ENCODE measurements around the gene HS3ST6. TPM values are rescaled to one million over a fixed set of nuclear protein-coding genes. Genes with fewer than 3 reads are reported as not detected.
"Not testable (repeated sequence)": the region's sequence is repeated elsewhere in the genome, so short reads cannot be mapped to it uniquely, and the experiment has no call there.

Gene HS3ST6
- total RNA-seq, 2 donors from 2014 or later, result not detected

DNA sequence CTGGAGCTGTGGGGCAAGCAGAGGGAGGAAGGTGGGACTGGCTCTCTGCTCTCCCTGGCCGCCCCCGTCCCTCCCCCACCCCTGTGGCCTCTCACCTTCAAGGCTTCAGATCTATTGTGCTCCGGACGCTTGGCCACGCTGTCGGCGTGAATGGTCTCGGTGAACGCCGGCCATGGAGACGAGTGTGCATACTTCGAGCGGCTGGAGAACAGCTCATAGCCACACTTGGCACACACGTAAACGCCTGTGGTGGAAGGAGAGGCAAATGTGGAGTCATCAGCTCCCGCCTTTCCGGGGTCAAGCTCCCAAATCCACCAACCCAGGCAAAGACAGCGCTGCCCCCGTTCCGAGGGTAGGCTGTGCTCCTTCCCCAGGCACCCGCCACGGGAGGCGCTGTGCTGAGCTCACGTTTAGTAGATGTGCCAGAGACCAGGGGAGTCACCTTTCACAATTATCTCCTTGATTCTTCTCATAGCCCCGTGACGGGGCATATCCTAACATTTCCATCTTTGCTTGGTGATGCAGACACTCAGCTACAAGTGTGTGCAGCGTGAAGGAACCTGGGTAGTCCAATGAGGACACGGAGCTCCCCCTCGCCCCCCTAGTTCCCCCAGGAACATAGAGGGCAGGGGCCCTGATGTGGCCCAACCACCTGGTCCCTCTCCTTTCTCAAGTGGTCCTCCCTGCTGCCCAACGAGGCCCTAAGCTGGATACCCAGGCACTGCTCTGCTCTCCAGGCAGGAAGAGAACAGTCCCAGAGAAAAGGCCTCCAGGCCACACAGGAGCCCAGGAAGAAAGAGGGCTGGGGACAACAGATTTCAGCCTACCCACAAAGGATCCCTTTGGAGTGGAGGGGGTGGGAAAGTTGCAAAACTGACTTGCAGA is 23.2 kb upstream of the HS3ST6 start:
- H3K27ac Mint-ChIP-seq, result no peak overlapping the region
- H3K36me3 ChIP-seq (ENCODE audit: control insufficient read depth, insufficient read depth, low read length), result peaks cover 4% of the 10 kb centered on the region
- DNase-seq, result peak; percentile 89
- H3K27me3 Mint-ChIP-seq (ENCODE audit: insufficient read depth), result peaks cover 10% of the 10 kb centered on the region
- no peaks in the 10 kb centered on the region for H3K9me3 ChIP-seq (ENCODE audit: control insufficient read depth, low read length)
- WGBS, 2 experiments (ENCODE audit: insufficient coverage in 1 of 2, insufficient read length in 1 of 2), result 87 to 88% methylated on average over 12 to 30 of the region's 30 CpGs
- H3K9me3 Mint-ChIP-seq, result no peaks in the 10 kb centered on the region
- H3K4me1 Mint-ChIP-seq, result peaks cover 3% of the 10 kb centered on the region
- H3K36me3 Mint-ChIP-seq (ENCODE audit: low read depth), result peaks cover 22% of the 10 kb centered on the region
- peak overlapping the region; percentile 82 for H3K4me3 Mint-ChIP-seq
- no peak overlapping the region for H3K27ac ChIP-seq (ENCODE audit: low read depth, low read length)
- H3K4me1 ChIP-seq (ENCODE audit: control insufficient read depth, insufficient read depth, low read length), result no peaks in the 10 kb centered on the region
- H3K4me3 ChIP-seq (ENCODE audit: low read length), result no peak overlapping the region
- TF ChIP-seq CTCF (conservative IDR thresholded peaks at IDR 0.05), result peak; percentile 67
- no peaks in the 10 kb centered on the region for H3K27me3 ChIP-seq (ENCODE audit: control insufficient read depth, insufficient read depth, low read length, poor library complexity, severe bottlenecking)
- no peak overlapping the region for H3K9ac ChIP-seq (ENCODE audit: extremely low read depth, low read length, poor library complexity, severe bottlenecking)

- no peaks in the 10 kb centered on the region for H3K27me3 ChIP-seq (ENCODE audit: control insufficient read depth, insufficient read depth, low read length, poor library complexity, severe bottlenecking)
- Mint-ChIP-seq H3K27ac (no peak overlapping the region), H3K27me3 (ENCODE audit: insufficient read depth) (peaks cover 10% of the 10 kb centered on the region), H3K9me3 (no peaks in the 10 kb centered on the region), H3K4me3 (no peak overlapping the region), H3K4me1 (peaks cover 3% of the 10 kb centered on the region), H3K36me3 (ENCODE audit: low read depth) (peaks cover 22% of the 10 kb centered on the region)
- H3K4me1 ChIP-seq (ENCODE audit: control insufficient read depth, insufficient read depth, low read length), result no peaks in the 10 kb centered on the region
- no peak overlapping the region for H3K27ac ChIP-seq (ENCODE audit: low read depth, low read length)
- H3K4me3 ChIP-seq (ENCODE audit: low read length), result no peak overlapping the region
- H3K36me3 ChIP-seq (ENCODE audit: control insufficient read depth, insufficient read depth, low read length), result peaks cover 4% of the 10 kb centered on the region
- no peak overlapping the region for H3K9ac ChIP-seq (ENCODE audit: extremely low read depth, low read length, poor library complexity, severe bottlenecking)
- no peaks in the 10 kb centered on the region for H3K9me3 ChIP-seq (ENCODE audit: control insufficient read depth, low read length)
- 93 to 98% methylated on average over 14 to 23 of the region's 23 CpGs for WGBS, 2 experiments (ENCODE audit: insufficient coverage in 1 of 2, insufficient read length in 1 of 2)
- no peak for TF ChIP-seq CTCF (conservative IDR thresholded peaks at IDR 0.05)
- peak; percentile 35 for DNase-seq
Observed at GRCh38 chr16:1940273-1941161, 22.3 kb upstream of the HS3ST6 start.

GRCh38 chr16:1939833-1940232 is 21.6 kb upstream of the HS3ST6 start:
- H3K9me3 ChIP-seq (ENCODE audit: control insufficient read depth, low read length); H3K4me3 ChIP-seq (ENCODE audit: low read length); H3K36me3 ChIP-seq (ENCODE audit: control insufficient read depth, insufficient read depth, low read length); H3K27ac Mint-ChIP-seq; H3K4me1 ChIP-seq (ENCODE audit: control insufficient read depth, insufficient read depth, low read length); DNase-seq; H3K9ac ChIP-seq (ENCODE audit: extremely low read depth, low read length, poor library complexity, severe bottlenecking); H3K27me3 ChIP-seq (ENCODE audit: control insufficient read depth, insufficient read depth, low read length, poor library complexity, severe bottlenecking); H3K4me1 Mint-ChIP-seq; H3K9me3 Mint-ChIP-seq; H3K27ac ChIP-seq (ENCODE audit: low read depth, low read length); H3K4me3 Mint-ChIP-seq: not testable (repeated sequence)
- H3K27me3 Mint-ChIP-seq (ENCODE audit: insufficient read depth), result peaks cover 10% of the 10 kb centered on the region
- WGBS, 2 experiments (ENCODE audit: insufficient coverage in 1 of 2, insufficient read length in 1 of 2), result 90 to 95% methylated on average over 8 of the region's 8 CpGs
- H3K36me3 Mint-ChIP-seq (ENCODE audit: low read depth), result peaks cover 22% of the 10 kb centered on the region

Measured in endodermal cell (in vitro differentiated cells).